WTC11 (cell line): ENCODE data around the gene RANBP17. TPM values are rescaled to one million over a fixed set of nuclear protein-coding genes. Genes with fewer than 3 reads are reported as not detected.

ENCODE experiments used
- ATAC-seq: fragments of 200-7000 bp; cut with Tn5 transposase; 2 replicates; pipeline ENCODE4 v1.10.0; 2021; ENCODE audit warnings: mild to moderate bottlenecking, moderate library complexity
- CTCF ChIA-PET: fragments of 300-600 bp; sonication (Branson Sonifier 250); formaldehyde crosslinking; loops from one replicate; lab custom pipeline; 2021; ENCODE audit warnings: antibody characterized with exemption; lab: Charles Lee
- POLR2A ChIA-PET: fragments of 350-600 bp; sonication (Branson Sonifier 250); formaldehyde crosslinking; loops from one replicate; lab custom pipeline; 2021; ENCODE audit warnings: antibody characterized with exemption; lab: Charles Lee
- DNase-seq: peaks from one replicate; pipeline ENCODE4 v3.0.0; 2021; ENCODE audit warnings: low spot score
- H3K27ac Mint-ChIP-seq: 2 replicates; pipeline ENCODE4 v1.8.0; 2021; ENCODE audit warnings: mixed read lengths
- H3K27me3 Mint-ChIP-seq: 2 replicates; pipeline ENCODE4 v1.8.0; 2021; ENCODE audit warnings: low read depth, mild to moderate bottlenecking, moderate library complexity, mixed read lengths
- H3K36me3 Mint-ChIP-seq: 2 replicates; pipeline ENCODE4 v1.8.0; 2021; ENCODE audit warnings: mixed read lengths
- H3K4me1 Mint-ChIP-seq: 2 replicates; pipeline ENCODE4 v1.8.0; 2022; ENCODE audit warnings: mixed read lengths
- H3K4me3 Mint-ChIP-seq: 2 replicates; pipeline ENCODE4 v1.8.0; 2021; ENCODE audit warnings: mild to moderate bottlenecking, moderate library complexity, mixed read lengths
- H3K9me3 Mint-ChIP-seq: 2 replicates; pipeline ENCODE4 v1.8.0; 2021; ENCODE audit warnings: mixed read lengths
- ATF1 ChIP-seq: sonication (generic); formaldehyde crosslinking; IDR thresholded peaks from 2 replicates; pipeline ENCODE4 v1.8.1; 2023; ENCODE audit warnings: mild to moderate bottlenecking, moderate library complexity, missing genetic modification reagents
- CREB1 ChIP-seq: sonication (generic); formaldehyde crosslinking; IDR thresholded peaks from 2 replicates; pipeline ENCODE4 v1.8.0; 2023; ENCODE audit warnings: mild to moderate bottlenecking, missing genetic modification reagents
- CREM ChIP-seq: sonication (generic); formaldehyde crosslinking; IDR thresholded peaks from 2 replicates; pipeline ENCODE4 v1.8.1; 2022; ENCODE audit warnings: mild to moderate bottlenecking, missing genetic modification reagents, moderate library complexity
- FOXK1 ChIP-seq: sonication (generic); formaldehyde crosslinking; IDR thresholded peaks from 2 replicates; pipeline ENCODE4 v1.8.0; 2022; ENCODE audit warnings: mild to moderate bottlenecking, moderate library complexity, missing genetic modification reagents
- GABPB1 ChIP-seq: sonication (generic); formaldehyde crosslinking; IDR thresholded peaks from 2 replicates; pipeline ENCODE4 v1.8.1; 2023; ENCODE audit warnings: mild to moderate bottlenecking, missing genetic modification reagents
- IRF2 ChIP-seq: sonication (generic); formaldehyde crosslinking; IDR thresholded peaks from 2 replicates; pipeline ENCODE4 v1.8.0; 2022; ENCODE audit warnings: low read depth, missing genetic modification reagents, borderline replicate concordance
- MXD4 ChIP-seq: fragments of 250-450 bp; sonication (Bioruptor Pico); IDR thresholded peaks from 2 replicates; pipeline ENCODE4 v1.8.0; 2021; ENCODE audit warnings: mild to moderate bottlenecking, moderate library complexity, borderline replicate concordance
- NFE2L1 ChIP-seq: sonication (generic); formaldehyde crosslinking; IDR thresholded peaks from 2 replicates; pipeline ENCODE4 v1.8.1; 2023; ENCODE audit warnings: missing genetic modification reagents
- NR2C2 ChIP-seq: sonication (generic); formaldehyde crosslinking; IDR thresholded peaks from 2 replicates; pipeline ENCODE4 v1.8.0; 2022; ENCODE audit warnings: mild to moderate bottlenecking, missing genetic modification reagents
- PRRX2 ChIP-seq: fragments of 250-450 bp; sonication (Bioruptor Pico); IDR thresholded peaks from 2 replicates; pipeline ENCODE4 v1.8.0; 2021; ENCODE audit warnings: mild to moderate bottlenecking
- RELA ChIP-seq: sonication (generic); formaldehyde crosslinking; IDR thresholded peaks from 2 replicates; pipeline ENCODE4 v1.8.1; 2022; ENCODE audit warnings: missing genetic modification reagents, mild to moderate bottlenecking, borderline replicate concordance
- SMAD3 ChIP-seq: sonication (generic); formaldehyde crosslinking; IDR thresholded peaks from 2 replicates; pipeline ENCODE4 v1.8.0; 2022; ENCODE audit warnings: missing genetic modification reagents, mild to moderate bottlenecking, borderline replicate concordance
- TCF7 ChIP-seq: sonication (generic); formaldehyde crosslinking; IDR thresholded peaks from 2 replicates; pipeline ENCODE4 v1.8.0; 2022; ENCODE audit warnings: mild to moderate bottlenecking, low read depth, missing genetic modification reagents, moderate library complexity
- ZNF121 ChIP-seq: sonication (generic); formaldehyde crosslinking; IDR thresholded peaks from 2 replicates; pipeline ENCODE4 v1.8.0; 2023; ENCODE audit warnings: missing genetic modification reagents
- total RNA-seq: library from RNA; stranded (reverse); gene quantifications from 3 replicates; pipeline ENCODE4 v1.2.3, GENCODE V29; 2021
- TF ChIP-seq, protein P1 (sequence below): fragments of 250-450 bp; sonication (Bioruptor Pico); IDR thresholded peaks from 2 replicates; pipeline ENCODE4 v1.9.0; 2021; ENCODE audit warnings: mild to moderate bottlenecking, borderline replicate concordance
- TF ChIP-seq, protein P2 (sequence below): sonication (generic); formaldehyde crosslinking; IDR thresholded peaks from 2 replicates; pipeline ENCODE4 v1.8.1; 2022; ENCODE audit warnings: mild to moderate bottlenecking, missing genetic modification reagents, moderate library complexity, borderline replicate concordance
- TF ChIP-seq, protein P3 (sequence below): sonication (generic); formaldehyde crosslinking; IDR thresholded peaks from 2 replicates; pipeline ENCODE4 v1.8.0; 2023; ENCODE audit warnings: missing genetic modification reagents, mild to moderate bottlenecking, borderline replicate concordance
- TF ChIP-seq, protein P4 (sequence below): sonication (generic); formaldehyde crosslinking; IDR thresholded peaks from 2 replicates; pipeline ENCODE4 v1.8.0; 2023; ENCODE audit warnings: mild to moderate bottlenecking, missing genetic modification reagents
- TF ChIP-seq, protein P5 (sequence below): sonication (generic); formaldehyde crosslinking; IDR thresholded peaks from 2 replicates; pipeline ENCODE4 v1.8.1; 2023; ENCODE audit warnings: mild to moderate bottlenecking, missing genetic modification reagents
- TF ChIP-seq, protein P6 (sequence below): sonication (generic); formaldehyde crosslinking; IDR thresholded peaks from 2 replicates; pipeline ENCODE4 v1.8.1; 2023; ENCODE audit warnings: mild to moderate bottlenecking, missing genetic modification reagents, borderline replicate concordance

Gene RANBP17
- total RNA-seq, 1 experiment from 2014 or later, result 23.1 TPM

DNA sequence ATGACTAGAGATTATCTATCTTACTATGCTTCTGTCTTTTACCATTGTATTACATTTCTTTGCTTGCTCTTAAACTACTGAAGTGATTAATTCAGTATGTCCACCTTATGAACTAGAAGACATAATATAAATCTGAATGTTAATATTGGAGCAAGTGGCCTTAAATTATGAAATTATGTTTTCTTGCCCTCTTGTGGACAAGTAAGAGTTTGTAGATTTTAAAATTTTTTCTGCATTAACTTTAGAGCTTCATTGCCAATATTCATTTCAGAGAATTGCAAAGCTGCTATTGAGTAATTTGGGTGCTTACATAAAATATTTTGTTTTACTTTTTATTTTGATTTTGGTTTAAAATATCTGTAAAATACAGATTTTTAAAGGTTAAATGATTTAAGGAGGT, 55.3 kb downstream of the RANBP17 start (continued):
- TF ChIP-seq, protein P1, sequence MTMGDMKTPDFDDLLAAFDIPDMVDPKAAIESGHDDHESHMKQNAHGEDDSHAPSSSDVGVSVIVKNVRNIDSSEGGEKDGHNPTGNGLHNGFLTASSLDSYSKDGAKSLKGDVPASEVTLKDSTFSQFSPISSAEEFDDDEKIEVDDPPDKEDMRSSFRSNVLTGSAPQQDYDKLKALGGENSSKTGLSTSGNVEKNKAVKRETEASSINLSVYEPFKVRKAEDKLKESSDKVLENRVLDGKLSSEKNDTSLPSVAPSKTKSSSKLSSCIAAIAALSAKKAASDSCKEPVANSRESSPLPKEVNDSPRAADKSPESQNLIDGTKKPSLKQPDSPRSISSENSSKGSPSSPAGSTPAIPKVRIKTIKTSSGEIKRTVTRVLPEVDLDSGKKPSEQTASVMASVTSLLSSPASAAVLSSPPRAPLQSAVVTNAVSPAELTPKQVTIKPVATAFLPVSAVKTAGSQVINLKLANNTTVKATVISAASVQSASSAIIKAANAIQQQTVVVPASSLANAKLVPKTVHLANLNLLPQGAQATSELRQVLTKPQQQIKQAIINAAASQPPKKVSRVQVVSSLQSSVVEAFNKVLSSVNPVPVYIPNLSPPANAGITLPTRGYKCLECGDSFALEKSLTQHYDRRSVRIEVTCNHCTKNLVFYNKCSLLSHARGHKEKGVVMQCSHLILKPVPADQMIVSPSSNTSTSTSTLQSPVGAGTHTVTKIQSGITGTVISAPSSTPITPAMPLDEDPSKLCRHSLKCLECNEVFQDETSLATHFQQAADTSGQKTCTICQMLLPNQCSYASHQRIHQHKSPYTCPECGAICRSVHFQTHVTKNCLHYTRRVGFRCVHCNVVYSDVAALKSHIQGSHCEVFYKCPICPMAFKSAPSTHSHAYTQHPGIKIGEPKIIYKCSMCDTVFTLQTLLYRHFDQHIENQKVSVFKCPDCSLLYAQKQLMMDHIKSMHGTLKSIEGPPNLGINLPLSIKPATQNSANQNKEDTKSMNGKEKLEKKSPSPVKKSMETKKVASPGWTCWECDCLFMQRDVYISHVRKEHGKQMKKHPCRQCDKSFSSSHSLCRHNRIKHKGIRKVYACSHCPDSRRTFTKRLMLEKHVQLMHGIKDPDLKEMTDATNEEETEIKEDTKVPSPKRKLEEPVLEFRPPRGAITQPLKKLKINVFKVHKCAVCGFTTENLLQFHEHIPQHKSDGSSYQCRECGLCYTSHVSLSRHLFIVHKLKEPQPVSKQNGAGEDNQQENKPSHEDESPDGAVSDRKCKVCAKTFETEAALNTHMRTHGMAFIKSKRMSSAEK (CRISPR knock-in tag), result no peak
- no peak for TF ChIP-seq CREB1 (CRISPR knock-in tag)
- TF ChIP-seq IRF2 (CRISPR knock-in tag), result no peak
- no peak for TF ChIP-seq NFE2L1 (CRISPR knock-in tag)
- TF ChIP-seq MXD4 (CRISPR knock-in tag), result no peak
- no peak for TF ChIP-seq CREM (CRISPR knock-in tag)
- TF ChIP-seq FOXK1 (CRISPR knock-in tag), result no peak
- TF ChIP-seq, protein P2, sequence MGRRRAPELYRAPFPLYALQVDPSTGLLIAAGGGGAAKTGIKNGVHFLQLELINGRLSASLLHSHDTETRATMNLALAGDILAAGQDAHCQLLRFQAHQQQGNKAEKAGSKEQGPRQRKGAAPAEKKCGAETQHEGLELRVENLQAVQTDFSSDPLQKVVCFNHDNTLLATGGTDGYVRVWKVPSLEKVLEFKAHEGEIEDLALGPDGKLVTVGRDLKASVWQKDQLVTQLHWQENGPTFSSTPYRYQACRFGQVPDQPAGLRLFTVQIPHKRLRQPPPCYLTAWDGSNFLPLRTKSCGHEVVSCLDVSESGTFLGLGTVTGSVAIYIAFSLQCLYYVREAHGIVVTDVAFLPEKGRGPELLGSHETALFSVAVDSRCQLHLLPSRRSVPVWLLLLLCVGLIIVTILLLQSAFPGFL (CRISPR knock-in tag), result no peak
- TF ChIP-seq, protein P3, sequence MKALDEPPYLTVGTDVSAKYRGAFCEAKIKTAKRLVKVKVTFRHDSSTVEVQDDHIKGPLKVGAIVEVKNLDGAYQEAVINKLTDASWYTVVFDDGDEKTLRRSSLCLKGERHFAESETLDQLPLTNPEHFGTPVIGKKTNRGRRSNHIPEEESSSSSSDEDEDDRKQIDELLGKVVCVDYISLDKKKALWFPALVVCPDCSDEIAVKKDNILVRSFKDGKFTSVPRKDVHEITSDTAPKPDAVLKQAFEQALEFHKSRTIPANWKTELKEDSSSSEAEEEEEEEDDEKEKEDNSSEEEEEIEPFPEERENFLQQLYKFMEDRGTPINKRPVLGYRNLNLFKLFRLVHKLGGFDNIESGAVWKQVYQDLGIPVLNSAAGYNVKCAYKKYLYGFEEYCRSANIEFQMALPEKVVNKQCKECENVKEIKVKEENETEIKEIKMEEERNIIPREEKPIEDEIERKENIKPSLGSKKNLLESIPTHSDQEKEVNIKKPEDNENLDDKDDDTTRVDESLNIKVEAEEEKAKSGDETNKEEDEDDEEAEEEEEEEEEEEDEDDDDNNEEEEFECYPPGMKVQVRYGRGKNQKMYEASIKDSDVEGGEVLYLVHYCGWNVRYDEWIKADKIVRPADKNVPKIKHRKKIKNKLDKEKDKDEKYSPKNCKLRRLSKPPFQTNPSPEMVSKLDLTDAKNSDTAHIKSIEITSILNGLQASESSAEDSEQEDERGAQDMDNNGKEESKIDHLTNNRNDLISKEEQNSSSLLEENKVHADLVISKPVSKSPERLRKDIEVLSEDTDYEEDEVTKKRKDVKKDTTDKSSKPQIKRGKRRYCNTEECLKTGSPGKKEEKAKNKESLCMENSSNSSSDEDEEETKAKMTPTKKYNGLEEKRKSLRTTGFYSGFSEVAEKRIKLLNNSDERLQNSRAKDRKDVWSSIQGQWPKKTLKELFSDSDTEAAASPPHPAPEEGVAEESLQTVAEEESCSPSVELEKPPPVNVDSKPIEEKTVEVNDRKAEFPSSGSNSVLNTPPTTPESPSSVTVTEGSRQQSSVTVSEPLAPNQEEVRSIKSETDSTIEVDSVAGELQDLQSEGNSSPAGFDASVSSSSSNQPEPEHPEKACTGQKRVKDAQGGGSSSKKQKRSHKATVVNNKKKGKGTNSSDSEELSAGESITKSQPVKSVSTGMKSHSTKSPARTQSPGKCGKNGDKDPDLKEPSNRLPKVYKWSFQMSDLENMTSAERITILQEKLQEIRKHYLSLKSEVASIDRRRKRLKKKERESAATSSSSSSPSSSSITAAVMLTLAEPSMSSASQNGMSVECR, result no peak

DNA sequence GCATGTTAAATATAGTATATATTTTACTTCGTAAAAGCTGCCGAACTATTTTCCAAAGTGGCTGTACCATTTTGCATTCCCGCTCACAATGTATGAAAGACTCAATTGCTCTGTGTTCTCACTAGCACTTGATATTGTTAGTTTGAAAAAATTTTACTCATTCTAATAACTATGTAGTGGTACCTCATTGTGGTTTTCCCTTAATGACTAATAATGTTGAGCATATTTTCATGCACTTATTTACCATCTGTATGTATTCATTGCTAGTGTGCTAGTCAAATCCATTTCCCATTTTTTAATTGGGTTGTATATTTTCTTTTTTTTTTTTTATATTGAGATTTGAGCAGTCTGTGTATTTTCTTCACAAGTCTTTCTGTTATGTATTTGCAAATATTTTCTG, 58.4 kb downstream of the RANBP17 start:
- H3K4me1 Mint-ChIP-seq, result peaks cover 6% of the 10 kb centered on the region; the same call in 1 of the 2 replicates
- DNase-seq (no peak), ATAC-seq (no peak)
- peaks cover 22% of the 10 kb centered on the region for H3K36me3 Mint-ChIP-seq
- H3K27ac Mint-ChIP-seq, result no peak overlapping the region
- no peak overlapping the region for H3K4me3 Mint-ChIP-seq
- ChIA-PET CTCF (no interaction called here), POLR2A (no interaction called here)
- peaks cover 6% of the 10 kb centered on the region; the same call in 1 of the 2 replicates for H3K9me3 Mint-ChIP-seq
- H3K27me3 Mint-ChIP-seq, result no peaks in the 10 kb centered on the region
- TF ChIP-seq GABPB1 (CRISPR knock-in tag) (no peak), ZNF121 (CRISPR knock-in tag) (no peak), SMAD3 (CRISPR knock-in tag) (no peak), ATF1 (CRISPR knock-in tag) (no peak), TCF7 (CRISPR knock-in tag) (no peak), RELA (CRISPR knock-in tag) (no peak), PRRX2 (CRISPR knock-in tag) (no peak), NR2C2 (CRISPR knock-in tag) (no peak)
- TF ChIP-seq, protein P4, sequence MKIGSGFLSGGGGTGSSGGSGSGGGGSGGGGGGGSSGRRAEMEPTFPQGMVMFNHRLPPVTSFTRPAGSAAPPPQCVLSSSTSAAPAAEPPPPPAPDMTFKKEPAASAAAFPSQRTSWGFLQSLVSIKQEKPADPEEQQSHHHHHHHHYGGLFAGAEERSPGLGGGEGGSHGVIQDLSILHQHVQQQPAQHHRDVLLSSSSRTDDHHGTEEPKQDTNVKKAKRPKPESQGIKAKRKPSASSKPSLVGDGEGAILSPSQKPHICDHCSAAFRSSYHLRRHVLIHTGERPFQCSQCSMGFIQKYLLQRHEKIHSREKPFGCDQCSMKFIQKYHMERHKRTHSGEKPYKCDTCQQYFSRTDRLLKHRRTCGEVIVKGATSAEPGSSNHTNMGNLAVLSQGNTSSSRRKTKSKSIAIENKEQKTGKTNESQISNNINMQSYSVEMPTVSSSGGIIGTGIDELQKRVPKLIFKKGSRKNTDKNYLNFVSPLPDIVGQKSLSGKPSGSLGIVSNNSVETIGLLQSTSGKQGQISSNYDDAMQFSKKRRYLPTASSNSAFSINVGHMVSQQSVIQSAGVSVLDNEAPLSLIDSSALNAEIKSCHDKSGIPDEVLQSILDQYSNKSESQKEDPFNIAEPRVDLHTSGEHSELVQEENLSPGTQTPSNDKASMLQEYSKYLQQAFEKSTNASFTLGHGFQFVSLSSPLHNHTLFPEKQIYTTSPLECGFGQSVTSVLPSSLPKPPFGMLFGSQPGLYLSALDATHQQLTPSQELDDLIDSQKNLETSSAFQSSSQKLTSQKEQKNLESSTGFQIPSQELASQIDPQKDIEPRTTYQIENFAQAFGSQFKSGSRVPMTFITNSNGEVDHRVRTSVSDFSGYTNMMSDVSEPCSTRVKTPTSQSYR, result no peak
- TF ChIP-seq, protein P5, sequence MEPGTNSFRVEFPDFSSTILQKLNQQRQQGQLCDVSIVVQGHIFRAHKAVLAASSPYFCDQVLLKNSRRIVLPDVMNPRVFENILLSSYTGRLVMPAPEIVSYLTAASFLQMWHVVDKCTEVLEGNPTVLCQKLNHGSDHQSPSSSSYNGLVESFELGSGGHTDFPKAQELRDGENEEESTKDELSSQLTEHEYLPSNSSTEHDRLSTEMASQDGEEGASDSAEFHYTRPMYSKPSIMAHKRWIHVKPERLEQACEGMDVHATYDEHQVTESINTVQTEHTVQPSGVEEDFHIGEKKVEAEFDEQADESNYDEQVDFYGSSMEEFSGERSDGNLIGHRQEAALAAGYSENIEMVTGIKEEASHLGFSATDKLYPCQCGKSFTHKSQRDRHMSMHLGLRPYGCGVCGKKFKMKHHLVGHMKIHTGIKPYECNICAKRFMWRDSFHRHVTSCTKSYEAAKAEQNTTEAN (CRISPR knock-in tag), result no peak
- TF ChIP-seq, protein P6, sequence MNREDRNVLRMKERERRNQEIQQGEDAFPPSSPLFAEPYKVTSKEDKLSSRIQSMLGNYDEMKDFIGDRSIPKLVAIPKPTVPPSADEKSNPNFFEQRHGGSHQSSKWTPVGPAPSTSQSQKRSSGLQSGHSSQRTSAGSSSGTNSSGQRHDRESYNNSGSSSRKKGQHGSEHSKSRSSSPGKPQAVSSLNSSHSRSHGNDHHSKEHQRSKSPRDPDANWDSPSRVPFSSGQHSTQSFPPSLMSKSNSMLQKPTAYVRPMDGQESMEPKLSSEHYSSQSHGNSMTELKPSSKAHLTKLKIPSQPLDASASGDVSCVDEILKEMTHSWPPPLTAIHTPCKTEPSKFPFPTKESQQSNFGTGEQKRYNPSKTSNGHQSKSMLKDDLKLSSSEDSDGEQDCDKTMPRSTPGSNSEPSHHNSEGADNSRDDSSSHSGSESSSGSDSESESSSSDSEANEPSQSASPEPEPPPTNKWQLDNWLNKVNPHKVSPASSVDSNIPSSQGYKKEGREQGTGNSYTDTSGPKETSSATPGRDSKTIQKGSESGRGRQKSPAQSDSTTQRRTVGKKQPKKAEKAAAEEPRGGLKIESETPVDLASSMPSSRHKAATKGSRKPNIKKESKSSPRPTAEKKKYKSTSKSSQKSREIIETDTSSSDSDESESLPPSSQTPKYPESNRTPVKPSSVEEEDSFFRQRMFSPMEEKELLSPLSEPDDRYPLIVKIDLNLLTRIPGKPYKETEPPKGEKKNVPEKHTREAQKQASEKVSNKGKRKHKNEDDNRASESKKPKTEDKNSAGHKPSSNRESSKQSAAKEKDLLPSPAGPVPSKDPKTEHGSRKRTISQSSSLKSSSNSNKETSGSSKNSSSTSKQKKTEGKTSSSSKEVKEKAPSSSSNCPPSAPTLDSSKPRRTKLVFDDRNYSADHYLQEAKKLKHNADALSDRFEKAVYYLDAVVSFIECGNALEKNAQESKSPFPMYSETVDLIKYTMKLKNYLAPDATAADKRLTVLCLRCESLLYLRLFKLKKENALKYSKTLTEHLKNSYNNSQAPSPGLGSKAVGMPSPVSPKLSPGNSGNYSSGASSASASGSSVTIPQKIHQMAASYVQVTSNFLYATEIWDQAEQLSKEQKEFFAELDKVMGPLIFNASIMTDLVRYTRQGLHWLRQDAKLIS (CRISPR knock-in tag), result no peak
